ENCODE data around the gene RPP38. TPM values are rescaled to one million over a fixed set of nuclear protein-coding genes. Genes with fewer than 3 reads are reported as not detected.

RPP38 gene
- polyA plus RNA-seq, 3 donors = 8.1 to 13.8 (median 13.3) TPM

- peak within 1 kb of the TSS; percentile 7 for H3K9ac ChIP-seq (ENCODE audit: insufficient read depth, low read length, poor library complexity, severe bottlenecking)
- no peaks in the 10 kb centered on the region for H3K36me3 ChIP-seq (replicated peaks in 1 of 2; ENCODE audit: control insufficient read depth in 1 of 2, insufficient read depth in 2 of 2, low read length in 2 of 2)
- peak within 1 kb of the TSS; percentile 86 for H2AFZ ChIP-seq (ENCODE audit: insufficient read depth, low read depth, low read length, poor library complexity, severe bottlenecking)
- H3K9me3 Mint-ChIP-seq = no peaks in the 10 kb centered on the region
- H3K27ac ChIP-seq (ENCODE audit: low read depth in 1 of 2, low read length in 2 of 2) = no peak within 1 kb of the TSS
- DNase-seq = peak; percentile 50 to 72 (median 70)
- peak; percentile 49 for TF ChIP-seq CTCF (IDR thresholded peaks at IDR 0.05)
- no peaks in the 10 kb centered on the region for H4K20me1 ChIP-seq (ENCODE audit: insufficient read depth, low read length)
- peaks cover 2 to 13% of the 10 kb centered on the region in 2 donors for H3K27me3 ChIP-seq (ENCODE audit: control insufficient read depth in 2 of 2, insufficient read depth in 2 of 2, low read length in 2 of 2)
- H3K4me2 ChIP-seq (replicated peaks; ENCODE audit: extremely low read depth, low read length, poor library complexity, severe bottlenecking) = peak within 1 kb of the TSS; percentile 92
- no peak within 1 kb of the TSS for H3K27ac Mint-ChIP-seq
- H3K36me3 Mint-ChIP-seq = no peaks in the 10 kb centered on the region
- under 1% methylated on average over 43 of the region's 63 CpGs for WGBS (ENCODE audit: insufficient coverage)
- H3K79me2 ChIP-seq (ENCODE audit: insufficient read depth, low read length) = no peaks in the 10 kb centered on the region
- intact Hi-C loops (cut with micrococcal nuclease) = no loop called here
- H3K27me3 Mint-ChIP-seq (ENCODE audit: low read depth in 3 of 3) = peaks cover 9 to 19% (median 10%) of the 10 kb centered on the region in 3 donors
- peak within 1 kb of the TSS; percentile 59 to 82 for H3K4me3 Mint-ChIP-seq
- H3K9me3 ChIP-seq (replicated peaks in 1 of 2; ENCODE audit: control insufficient read depth in 1 of 2, insufficient read depth in 1 of 2, low read length in 2 of 2) = no peaks in the 10 kb centered on the region
- peaks cover 4% of the 10 kb centered on the region for H3K4me1 Mint-ChIP-seq
- H3K4me3 ChIP-seq (replicated peaks in 1 of 3; ENCODE audit: low read depth in 2 of 3, low read length in 3 of 3) = peak within 1 kb of the TSS; percentile 31 to 76 (median 37)
- H3K4me1 ChIP-seq (ENCODE audit: control insufficient read depth in 1 of 2, insufficient read depth in 2 of 2, low read length in 2 of 2) = peaks cover 10% of the 10 kb centered on the region in 2 donors
Measured at GRCh38 chr10:15088428-15089261, 8.5 kb upstream of the RPP38 start, which contains the start of gene ACBD7. ACBD7 (minus strand) TSS chr10:15088776; CDS start chr10:15088728, 48 bp downstream.

- peaks cover 3% of the 10 kb centered on the region for H3K4me1 Mint-ChIP-seq
- no peaks in the 10 kb centered on the region for H3K36me3 ChIP-seq (replicated peaks in 1 of 2; ENCODE audit: control insufficient read depth in 1 of 2, insufficient read depth in 2 of 2, low read length in 2 of 2)
- peak overlapping the region in 1 of 2 donors; percentile 13 for H3K4me3 Mint-ChIP-seq
- no peaks in the 10 kb centered on the region for H3K9me3 ChIP-seq (replicated peaks in 1 of 2; ENCODE audit: control insufficient read depth in 1 of 2, insufficient read depth in 1 of 2, low read length in 2 of 2)
- no peak overlapping the region for H3K27ac Mint-ChIP-seq
- no peak for DNase-seq
- H3K36me3 Mint-ChIP-seq = no peaks in the 10 kb centered on the region
- no peaks in the 10 kb centered on the region for H4K20me1 ChIP-seq (ENCODE audit: insufficient read depth, low read length)
- intact Hi-C loops (cut with micrococcal nuclease) = no loop called here
- TF ChIP-seq CTCF (IDR thresholded peaks at IDR 0.05) = no peak
- no peak overlapping the region for H3K4me2 ChIP-seq (replicated peaks; ENCODE audit: extremely low read depth, low read length, poor library complexity, severe bottlenecking)
- H3K9me3 Mint-ChIP-seq = no peaks in the 10 kb centered on the region
- no peak overlapping the region for H3K4me3 ChIP-seq (replicated peaks in 1 of 3; ENCODE audit: low read depth in 2 of 3, low read length in 3 of 3)
- WGBS (ENCODE audit: insufficient coverage) = 95% methylated on average over 4 of the region's 5 CpGs
- peaks cover 12 to 13% of the 10 kb centered on the region in 2 donors for H3K4me1 ChIP-seq (ENCODE audit: control insufficient read depth in 1 of 2, insufficient read depth in 2 of 2, low read length in 2 of 2)
- H3K27ac ChIP-seq (ENCODE audit: low read depth in 1 of 2, low read length in 2 of 2) = no peak overlapping the region
- H3K27me3 ChIP-seq (ENCODE audit: control insufficient read depth in 2 of 2, insufficient read depth in 2 of 2, low read length in 2 of 2) = peaks cover 2 to 13% of the 10 kb centered on the region in 2 donors
- H2AFZ ChIP-seq (ENCODE audit: insufficient read depth, low read depth, low read length, poor library complexity, severe bottlenecking) = no peak overlapping the region
- H3K79me2 ChIP-seq (ENCODE audit: insufficient read depth, low read length) = no peaks in the 10 kb centered on the region
- peaks cover 9 to 12% (median 12%) of the 10 kb centered on the region in 3 donors for H3K27me3 Mint-ChIP-seq (ENCODE audit: low read depth in 3 of 3)
- H3K9ac ChIP-seq (ENCODE audit: insufficient read depth, low read length, poor library complexity, severe bottlenecking) = no peak overlapping the region
Measured at GRCh38 chr10:15091418-15091817, 5.7 kb upstream of the RPP38 start.

All from CD14-positive monocyte (primary cell).